Activated CD8-positive, alpha-beta memory T cell treated with anti-CD3 and anti-CD28 coated beads, Interleukin-2, amount 50 U/mL, for 48 hours (primary cell): ENCODE data around the gene SCYL3.
"Not testable (repeated sequence)": the region's sequence is repeated elsewhere in the genome, so short reads cannot be mapped to it uniquely, and the experiment has no call there.

Experiments used
- DNase-seq: peaks from one replicate; pipeline ENCODE4 v3.0.0-alpha.2; 2020

SCYL3 gene

GRCh38 chr1:169867012-169867675 is 26.6 kb downstream of the SCYL3 start:
- no peak for DNase-seq

DNA sequence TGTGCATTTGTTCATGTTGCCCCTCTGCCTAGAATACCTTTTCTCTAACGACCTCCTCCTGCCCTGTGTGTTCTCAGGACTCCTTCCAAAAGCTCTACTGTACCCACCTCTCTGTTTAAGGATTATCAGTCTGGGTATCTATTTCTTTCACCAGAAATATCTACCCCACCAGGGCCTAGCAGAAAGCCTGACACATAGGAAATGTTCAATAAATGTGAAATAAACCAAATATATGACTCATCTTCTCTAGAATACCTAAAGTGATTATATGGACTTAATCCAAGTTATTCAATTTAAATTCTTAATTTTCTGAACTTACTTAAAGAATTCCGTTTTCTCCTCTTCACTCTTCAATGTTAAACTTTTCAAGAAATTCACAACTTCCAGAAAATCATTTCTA is 27.1 kb downstream of the SCYL3 start:
- DNase-seq = no peak

DNA sequence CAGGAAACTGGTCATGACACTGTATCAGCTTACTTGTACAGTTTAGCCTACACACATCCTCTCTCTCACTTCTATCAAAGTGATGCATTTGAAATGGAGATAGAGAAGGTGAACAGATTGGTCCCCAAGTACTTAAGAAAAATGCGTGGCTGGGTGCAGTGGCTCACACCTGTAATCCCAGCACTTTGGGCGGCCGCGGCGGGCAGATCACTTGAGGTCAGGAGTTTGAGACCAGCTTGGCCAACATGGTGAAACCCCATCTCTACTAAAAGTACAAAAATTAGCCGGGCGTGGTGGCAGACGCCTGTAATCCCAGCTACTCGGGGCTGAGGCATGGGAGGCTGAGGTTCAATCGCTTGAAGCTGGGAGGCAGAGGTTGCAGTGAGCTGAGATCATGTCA is 29.2 kb downstream of the SCYL3 start:
- not testable (repeated sequence) for DNase-seq

DNA sequence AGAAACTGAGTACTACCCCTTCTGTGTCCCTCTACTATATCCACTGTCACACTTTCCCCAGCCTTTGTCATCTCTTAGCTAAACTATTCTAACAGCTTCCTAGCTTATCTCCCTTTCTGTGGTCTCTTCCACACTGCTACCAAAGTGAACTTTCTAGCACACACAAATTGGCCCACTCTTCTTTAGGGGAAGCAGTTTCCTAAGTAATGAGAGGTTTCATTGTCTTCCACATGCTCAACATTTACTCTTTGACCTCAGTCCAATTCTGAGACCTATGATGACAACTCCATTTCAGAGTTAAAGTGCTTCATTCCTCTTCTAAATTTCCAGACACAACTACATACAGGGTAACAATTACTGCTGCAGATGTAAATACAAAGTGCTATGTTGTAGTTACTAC is 32.9 kb downstream of the SCYL3 start:
- no peak for DNase-seq

DNA sequence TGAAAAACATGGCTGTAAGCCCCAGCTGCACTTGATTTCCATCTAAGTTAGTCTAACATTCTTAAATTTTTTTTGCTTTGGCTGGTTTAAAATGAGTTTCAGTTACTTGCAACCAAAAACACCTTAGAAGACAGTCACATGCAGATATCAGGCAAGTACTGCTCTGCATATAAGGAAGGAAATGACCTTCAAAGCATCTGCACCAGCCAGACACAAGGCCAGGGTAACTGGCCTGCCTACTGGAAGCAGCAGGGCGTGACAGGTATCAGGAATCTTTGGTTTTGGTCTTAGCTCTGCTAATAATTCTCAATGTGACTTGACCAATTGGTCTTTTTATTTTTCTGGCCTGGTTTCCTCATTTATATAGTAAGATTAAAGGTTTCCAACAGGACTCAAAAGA is 33.5 kb downstream of the SCYL3 start:
- DNase-seq = no peak

- DNase-seq = no peak
These were observed 34.7 kb downstream of the SCYL3 start for GRCh38 chr1:169859001-169859400.

DNA sequence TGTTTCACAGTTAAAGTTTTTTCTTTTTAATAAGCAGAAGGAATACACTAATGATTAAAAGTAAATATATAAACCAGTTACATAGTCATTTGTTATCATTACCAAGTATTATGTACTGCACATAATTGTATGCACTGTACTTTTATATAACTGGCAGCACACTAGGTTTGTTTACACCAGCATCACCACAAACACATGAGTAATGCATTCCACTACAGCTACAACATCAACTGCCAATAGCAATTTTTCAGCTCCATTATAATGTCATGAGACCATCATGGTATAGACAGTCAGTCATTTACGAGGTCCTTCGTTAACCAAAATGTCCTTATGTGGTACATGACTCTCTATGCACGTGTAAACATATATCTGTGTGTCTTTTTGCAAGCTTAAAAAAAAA is 35.2 kb downstream of the SCYL3 start:
- DNase-seq = no peak

DNA sequence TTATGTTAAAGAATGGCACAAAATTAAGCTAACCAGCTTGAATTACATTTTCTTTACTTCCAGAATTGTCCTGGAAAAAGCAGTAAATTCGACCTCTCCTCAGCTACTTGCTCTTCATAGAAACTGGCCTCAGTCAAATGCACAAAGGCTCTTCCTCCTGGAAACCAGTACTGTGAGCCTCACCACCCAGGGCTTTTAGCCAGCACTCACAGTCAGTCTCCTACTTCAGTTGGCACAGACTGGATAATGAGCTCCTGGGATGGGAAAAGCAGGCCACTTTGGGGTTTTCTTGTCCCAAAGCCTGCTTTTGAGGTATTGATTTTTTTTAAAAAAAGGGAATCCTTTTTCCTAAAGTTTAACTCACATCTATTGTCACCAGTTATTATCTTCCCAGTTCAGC is 40.4 kb downstream of the SCYL3 start:
- DNase-seq = no peak

DNA sequence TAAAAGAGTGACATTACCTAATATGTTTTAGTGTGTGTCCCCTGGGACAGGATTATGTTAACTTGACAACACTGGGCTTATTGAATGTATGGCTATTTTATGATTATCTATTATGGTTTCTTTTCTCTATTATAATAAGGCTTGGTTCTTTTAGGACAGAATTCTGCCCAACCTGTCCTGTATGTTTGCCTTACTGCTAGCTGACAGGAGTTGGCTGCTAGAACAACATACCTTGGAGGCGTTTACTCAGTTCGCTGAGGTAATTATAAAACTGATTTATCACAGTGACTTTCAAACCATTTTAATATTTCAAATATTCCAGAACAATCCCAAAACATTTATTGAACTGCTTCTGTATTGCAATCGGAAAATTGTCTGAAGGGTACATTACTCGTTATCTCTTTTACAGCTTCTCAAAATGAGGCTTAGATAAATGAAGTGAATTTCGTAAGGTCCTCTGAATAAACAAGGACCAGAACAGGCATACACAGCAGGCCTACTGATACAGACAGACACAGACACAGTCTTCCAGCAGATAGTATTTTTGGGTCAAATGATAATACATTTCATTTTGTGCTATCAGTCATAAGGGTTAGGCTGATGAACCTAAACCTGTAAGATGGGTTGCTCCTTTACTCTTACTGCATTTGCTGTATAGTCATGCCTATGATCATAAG is 44.2 kb downstream of the SCYL3 start:
- no peak for DNase-seq

DNA sequence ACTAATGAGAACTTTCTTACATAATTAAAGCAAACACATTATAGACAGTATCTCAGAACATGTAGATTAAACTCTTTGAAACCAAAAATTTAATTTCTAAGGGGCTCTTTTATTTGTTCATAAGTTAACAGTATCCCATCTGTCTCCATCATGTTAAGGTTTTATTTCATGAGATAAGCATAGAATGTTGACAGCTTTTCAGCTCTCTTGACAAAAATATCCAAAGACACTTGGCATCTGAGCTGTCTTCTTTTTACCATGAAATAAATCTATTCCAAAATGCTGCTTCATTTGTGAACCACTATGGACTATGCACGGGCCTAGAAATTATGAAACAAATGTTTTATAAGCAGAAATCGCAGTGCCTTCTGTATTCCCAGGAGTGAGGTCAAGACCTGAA is 45.2 kb downstream of the SCYL3 start:
- no peak for DNase-seq

DNA sequence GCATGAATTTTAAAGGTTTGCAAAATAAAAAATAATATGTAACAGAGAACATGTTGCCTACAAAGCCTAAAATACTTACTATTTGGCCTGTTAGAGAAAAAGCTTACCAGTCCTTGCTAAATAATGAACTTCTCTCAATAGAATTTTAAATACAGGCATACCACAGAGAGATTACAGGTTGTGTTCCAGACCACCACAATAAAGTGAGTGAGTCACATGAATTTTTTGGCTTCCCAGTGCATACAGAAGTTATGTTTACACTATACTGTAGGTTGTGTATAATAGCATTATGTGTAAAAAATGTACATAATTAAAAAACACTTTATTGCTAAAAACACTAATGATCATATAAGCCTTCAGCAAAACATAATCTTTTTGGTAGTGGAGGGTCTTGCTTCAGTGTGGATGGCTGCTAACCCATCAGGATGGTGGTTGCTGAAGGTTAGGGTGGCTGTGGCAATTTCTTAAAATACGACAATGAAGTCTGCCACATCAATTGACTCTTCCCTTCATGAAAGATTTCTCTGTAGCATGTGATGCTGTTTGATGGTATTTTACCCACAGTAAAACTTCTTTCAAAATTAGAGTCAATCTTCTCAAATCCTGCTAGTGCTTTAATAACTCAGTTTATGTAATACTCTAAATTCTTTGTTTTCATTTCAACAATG is 48.6 kb downstream of the SCYL3 start:
- DNase-seq = no peak

- DNase-seq = no peak
These were observed 54.8 kb downstream of the SCYL3 start for GRCh38 chr1:169838942-169839341.

DNA sequence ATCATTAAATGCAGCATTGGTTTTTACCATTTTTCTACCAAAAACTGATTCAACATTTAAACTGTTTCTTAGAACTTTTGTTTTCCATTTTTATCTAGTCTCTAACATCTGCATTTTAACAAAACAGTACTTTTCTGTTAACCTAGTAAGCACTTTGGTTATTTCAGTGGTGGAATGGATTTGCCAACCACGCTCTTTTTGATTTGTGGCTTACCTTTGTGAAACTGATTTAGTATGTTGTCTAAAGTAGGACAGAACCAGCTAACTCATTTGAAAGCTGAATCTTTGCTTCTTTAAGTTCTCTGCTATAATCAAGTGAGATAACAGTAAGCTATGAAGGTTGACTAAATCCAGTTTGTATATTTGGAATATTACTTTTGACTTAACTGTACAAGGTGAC is 57.5 kb downstream of the SCYL3 start:
- DNase-seq = no peak

- no peak for DNase-seq
These were observed 58.0 kb downstream of the SCYL3 start for GRCh38 chr1:169835647-169836046.

DNA sequence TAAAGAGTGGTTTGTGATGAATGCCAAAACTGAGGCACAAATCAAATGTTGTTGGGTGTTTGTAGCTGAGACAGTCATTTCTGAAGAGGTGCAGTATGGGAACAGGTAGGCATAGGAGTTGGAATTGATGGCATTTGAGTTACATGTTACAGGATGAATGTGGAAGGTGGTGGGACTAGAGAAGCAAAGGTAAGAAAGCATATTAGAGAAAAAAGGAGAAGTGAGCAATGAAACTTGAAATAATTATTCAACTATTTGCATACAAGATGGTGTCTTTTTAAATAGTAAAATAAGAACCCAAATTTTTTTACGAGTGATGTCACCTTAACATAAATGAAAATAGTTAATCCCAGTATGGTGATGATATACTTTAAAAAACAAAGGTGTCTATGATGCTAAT is 58.8 kb downstream of the SCYL3 start:
- DNase-seq = no peak

- no peak for DNase-seq
These were observed 60.4 kb downstream of the SCYL3 start for GRCh38 chr1:169833179-169833901.

GRCh38 chr1:169829671-169830070 is 64.0 kb downstream of the SCYL3 start:
- DNase-seq = no peak

DNA sequence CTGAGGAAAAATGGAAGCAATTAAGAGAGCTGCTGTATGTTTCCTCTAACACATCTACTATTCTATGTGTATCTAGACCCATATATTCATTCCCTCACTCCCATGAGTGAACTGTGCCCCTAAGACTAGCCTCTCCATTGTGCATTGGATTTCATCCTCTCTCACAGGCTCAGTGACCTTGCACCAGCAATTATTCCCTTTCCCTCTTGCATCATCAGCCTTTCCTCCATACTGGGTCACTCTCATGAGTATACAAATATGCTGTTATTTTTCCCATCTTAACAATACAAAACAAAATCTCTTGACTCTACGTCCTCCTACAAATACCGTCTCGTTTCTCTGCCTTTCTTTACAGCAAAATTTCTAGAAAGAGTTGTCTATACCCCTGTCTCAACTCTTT is 69.5 kb downstream of the SCYL3 start:
- DNase-seq = no peak

DNA sequence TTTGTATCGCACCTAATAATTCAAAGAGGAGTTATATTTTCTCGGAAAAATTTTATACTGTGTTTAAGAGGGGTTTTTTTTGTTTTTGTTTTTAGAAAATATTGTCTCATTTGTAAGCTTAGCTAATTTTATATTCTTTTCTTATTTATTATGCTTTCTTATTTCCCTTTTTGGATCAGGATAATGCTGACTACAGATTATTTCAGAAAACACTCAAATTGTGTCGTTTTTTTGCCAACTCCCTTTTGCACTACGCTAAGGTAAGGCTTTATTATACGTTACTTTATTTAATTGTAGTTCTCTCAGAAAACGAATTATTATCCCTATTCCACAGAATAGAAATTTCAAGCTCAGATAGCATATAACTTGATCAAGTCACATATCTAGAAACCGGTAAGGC is 72.2 kb downstream of the SCYL3 start:
- no peak for DNase-seq

GRCh38 chr1:169816617-169817016 is 77.1 kb downstream of the SCYL3 start:
- no peak for DNase-seq

DNA sequence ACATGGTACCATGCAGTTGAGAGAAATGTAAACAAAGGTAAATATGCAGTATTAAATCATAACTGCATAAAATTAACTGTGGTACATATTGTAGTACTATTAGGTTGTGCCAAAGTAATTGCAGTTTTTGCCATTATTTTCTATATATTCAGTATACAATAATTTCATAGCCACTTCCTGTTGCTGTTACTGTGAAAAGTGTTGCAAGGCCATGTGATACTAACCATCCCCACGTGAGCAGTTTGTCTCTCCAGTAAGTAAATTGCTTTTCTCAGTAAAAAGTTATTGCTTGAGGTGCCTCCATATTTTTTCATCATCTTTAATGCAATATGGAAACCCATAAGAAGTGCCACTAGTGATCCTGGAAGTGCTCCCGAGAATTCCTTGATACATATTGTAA is 79.4 kb downstream of the SCYL3 start:
- no peak for DNase-seq

- DNase-seq = no peak
These were observed 81.6 kb downstream of the SCYL3 start for GRCh38 chr1:169812131-169812530.

- not testable (repeated sequence) for DNase-seq
These were observed 82.2 kb downstream of the SCYL3 start for GRCh38 chr1:169811418-169812035.
